GM10266 (cell line): ENCODE measurements around the gene B4GALNT1.

ENCODE experiments used
- DNase-seq: peaks from one replicate; pipeline ENCODE4 v3.0.0; 2012; ENCODE audit errors: extremely low spot score
- TF ChIP-seq, protein P1 (sequence below): IDR thresholded peaks from 2 replicates; pipeline ENCODE4 v1.5.1; 2012; ENCODE audit warnings: mild to moderate bottlenecking, low read depth; ENCODE audit not compliant: control insufficient read depth, insufficient read depth; ENCODE audit errors: missing control alignments

Gene B4GALNT1

DNA sequence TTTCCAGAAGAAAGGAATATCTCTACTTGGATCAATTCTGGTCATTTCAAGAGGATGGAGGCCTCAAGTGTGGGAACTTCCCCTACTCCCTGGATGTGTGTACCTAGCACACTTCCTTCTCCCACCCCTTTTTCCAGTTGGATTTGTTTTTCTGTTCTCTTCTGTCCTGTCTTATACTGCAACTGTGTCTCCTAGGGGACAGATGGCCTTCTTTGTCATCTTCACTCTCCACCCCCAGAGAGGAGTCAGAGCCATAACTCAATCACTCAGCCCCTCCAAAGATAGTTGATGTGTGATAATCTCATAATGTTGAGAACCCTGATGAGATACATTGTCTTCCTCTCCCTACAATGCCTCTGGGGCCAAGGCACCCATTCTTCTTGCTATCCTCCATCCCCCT, 30.5 kb downstream of the B4GALNT1 start:
- DNase-seq: no peak
- TF ChIP-seq, protein P1, sequence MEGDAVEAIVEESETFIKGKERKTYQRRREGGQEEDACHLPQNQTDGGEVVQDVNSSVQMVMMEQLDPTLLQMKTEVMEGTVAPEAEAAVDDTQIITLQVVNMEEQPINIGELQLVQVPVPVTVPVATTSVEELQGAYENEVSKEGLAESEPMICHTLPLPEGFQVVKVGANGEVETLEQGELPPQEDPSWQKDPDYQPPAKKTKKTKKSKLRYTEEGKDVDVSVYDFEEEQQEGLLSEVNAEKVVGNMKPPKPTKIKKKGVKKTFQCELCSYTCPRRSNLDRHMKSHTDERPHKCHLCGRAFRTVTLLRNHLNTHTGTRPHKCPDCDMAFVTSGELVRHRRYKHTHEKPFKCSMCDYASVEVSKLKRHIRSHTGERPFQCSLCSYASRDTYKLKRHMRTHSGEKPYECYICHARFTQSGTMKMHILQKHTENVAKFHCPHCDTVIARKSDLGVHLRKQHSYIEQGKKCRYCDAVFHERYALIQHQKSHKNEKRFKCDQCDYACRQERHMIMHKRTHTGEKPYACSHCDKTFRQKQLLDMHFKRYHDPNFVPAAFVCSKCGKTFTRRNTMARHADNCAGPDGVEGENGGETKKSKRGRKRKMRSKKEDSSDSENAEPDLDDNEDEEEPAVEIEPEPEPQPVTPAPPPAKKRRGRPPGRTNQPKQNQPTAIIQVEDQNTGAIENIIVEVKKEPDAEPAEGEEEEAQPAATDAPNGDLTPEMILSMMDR: no peak

DNA sequence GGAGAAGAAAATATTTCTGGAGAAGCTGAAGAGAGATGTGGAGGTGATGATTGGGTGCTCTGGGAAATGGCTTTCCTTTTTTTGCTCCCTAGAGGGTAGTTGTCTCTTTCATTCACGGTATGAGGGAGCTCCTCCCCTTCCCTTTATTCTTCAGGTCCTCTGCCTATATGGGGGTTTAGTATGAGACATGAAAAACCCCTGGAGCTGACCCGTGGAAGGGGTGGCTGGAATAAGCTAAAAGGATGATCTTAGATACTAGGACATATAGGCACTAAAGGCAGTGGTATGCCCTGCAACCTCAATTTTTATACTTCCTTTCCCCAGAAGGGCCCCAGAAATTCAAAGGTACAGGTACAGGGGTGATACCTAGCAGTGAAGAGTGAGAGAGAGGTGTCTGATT, 32.6 kb downstream of the B4GALNT1 start:
- TF ChIP-seq, protein P1: no peak
- no peak for DNase-seq

DNA sequence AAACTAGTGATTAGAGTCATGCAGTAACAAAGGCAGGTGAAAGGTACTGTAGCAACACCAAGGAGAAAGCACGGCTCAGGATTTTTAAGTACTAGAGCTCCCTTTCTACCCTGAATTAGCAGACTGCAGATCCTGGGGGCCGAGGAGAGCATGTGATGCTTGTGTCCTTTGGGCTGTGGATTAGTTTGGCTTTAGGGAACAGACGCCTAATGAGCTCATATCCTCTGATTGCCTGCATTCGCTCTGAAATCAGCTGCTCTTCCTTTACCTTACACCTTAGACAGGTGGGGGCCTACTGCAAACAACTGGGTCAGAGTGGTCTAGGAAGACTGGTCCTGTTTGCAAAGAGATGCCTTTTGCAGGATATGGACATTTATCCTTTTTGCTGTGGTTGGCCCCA, 39.8 kb downstream of the B4GALNT1 start:
- DNase-seq: no peak
- TF ChIP-seq, protein P1: no peak

DNA sequence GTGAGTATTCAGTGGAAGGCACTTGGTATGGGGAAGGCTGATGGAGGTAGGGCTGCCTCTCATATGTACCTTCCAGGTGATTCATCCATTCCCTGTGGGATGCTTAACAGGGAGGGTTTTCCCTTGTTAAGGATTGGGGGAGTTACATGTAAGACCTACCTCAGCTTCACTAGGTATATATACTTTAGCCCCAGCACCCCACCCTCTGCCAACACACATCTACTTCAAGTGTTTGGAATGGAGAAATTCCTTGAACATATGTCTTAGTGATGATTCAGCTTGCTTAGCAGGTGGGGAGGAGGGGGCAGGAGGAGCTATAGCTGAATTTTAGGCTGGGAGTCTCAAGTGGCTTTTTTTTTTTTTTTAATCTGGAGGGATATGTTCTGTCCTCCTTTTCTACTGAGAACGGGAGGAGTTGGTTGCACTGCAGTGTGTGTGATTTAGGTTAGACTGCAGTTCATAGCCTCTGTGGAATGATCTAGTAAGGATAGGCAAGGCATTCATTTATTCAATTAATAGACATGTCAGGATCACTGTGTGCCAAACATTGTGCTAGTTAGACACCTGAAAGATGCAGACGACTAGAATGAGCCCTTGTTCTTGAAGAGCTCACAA, 40.3 kb downstream of the B4GALNT1 start:
- TF ChIP-seq, protein P1: no peak

DNA sequence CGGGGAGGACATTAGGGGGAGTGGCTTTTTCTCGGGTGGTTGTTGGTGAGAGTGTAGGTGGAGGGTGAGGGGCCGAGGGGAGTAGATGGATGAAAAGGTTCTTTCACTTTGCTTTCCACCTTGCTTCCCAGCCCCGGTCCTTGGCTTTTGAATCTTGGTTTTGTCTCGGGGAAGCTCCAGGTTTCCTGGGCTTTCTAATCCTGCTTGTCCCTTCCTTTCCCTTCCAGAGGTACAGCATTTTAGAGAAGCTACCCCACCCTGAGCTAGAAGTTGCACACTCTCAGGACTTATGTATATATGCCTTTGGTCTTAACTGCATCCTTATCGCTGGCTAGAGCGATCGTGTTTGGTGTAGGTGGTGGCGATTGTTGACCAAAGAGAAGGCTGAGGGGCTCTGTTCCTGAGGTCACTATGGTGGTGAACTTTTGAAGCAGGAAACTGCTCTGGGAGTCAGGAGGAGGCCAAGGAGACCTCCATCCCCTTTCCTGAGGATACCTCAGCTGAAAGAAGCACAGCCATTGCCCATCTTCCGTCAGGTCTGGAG, 41.1 kb downstream of the B4GALNT1 start:
- no peak for DNase-seq
- TF ChIP-seq, protein P1: no peak

More for the DNA sequence above, 40.3 kb downstream of the B4GALNT1 start:
- DNase-seq: no peak

DNA sequence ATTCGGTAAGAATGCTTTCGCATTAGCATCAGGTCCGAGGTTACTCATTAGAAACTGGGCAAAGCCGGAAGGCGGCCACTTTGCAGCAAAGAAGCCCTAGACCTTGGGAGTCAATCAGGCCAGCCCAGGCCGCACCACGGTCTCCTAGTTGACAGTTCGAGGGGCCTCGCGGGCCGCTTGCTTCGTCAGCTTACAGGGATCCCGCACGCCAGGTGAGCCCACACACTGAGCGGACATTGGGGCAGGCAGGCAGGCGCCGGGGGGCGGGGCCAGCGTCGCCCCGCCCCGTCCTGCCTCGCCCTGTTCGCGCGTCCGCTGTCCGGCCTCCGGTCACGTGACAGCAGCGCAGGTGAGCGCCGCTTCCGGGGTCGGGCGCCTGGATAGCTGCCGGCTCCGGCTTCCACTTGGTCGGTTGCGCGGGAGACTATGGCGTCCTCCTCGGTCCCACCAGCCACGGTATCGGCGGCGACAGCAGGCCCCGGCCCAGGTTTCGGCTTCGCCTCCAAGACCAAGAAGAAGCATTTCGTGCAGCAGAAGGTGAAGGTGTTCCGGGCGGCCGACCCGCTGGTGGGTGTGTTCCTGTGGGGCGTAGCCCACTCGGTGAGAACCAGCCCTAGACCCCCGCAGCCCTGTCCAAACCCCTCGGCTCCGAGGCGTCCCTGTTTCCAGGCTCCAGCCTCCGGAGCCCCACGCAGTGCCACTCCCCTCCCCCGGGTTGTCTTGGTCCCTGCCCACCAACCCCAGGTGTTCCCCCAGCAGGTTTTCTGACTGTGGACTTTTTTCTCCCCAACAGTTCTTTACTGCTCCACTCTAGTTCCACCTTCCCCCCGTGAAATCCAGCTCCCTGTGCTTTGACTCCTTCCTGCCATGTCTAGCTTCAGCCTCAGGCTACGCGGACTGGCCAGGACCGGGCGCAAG, 41.9 kb downstream of the B4GALNT1 start, which contains the start of gene PIP4K2C:
Gene PIP4K2C, plus strand, starts transcription at position 329 of the 918 bp plus-strand sequence. Its CDS starts 98 bp downstream, at position 427.
- TF ChIP-seq, protein P1: no peak
- peak; percentile 94 for DNase-seq
